ENCODE data around the gene TRPC6.

Gene TRPC6

GRCh38 chr11:101429703-101430540 lies 153.9 kb downstream of the TRPC6 start:
- TF ChIP-seq CTCF (IDR thresholded peaks at IDR 0.05; ENCODE audit: low read depth, low read length) (no peak), EZH2phosphoT487 (IDR thresholded peaks at IDR 0.05; ENCODE audit: low read depth) (no peak)
- H3K9me3 ChIP-seq (ENCODE audit: insufficient read depth, low read length) = no peaks in the 10 kb centered on the region
- H3K36me3 ChIP-seq (replicated peaks; ENCODE audit: low read depth, low read length) = no peaks in the 10 kb centered on the region
- H3K4me2 ChIP-seq (ENCODE audit: low read length) = no peak overlapping the region
- no peaks in the 10 kb centered on the region for H3K4me1 ChIP-seq (ENCODE audit: low read length)
- no peaks in the 10 kb centered on the region for H4K20me1 ChIP-seq (ENCODE audit: insufficient read depth, low read length)
- no peaks in the 10 kb centered on the region for H3K27me3 ChIP-seq (ENCODE audit: low read depth, low read length)
- H3K27ac ChIP-seq (ENCODE audit: low read length) = no peak overlapping the region
- H3K4me3 ChIP-seq (ENCODE audit: low read length) = no peak overlapping the region
- no peak overlapping the region for H2AFZ ChIP-seq (ENCODE audit: low read depth, low read length)
- no peaks in the 10 kb centered on the region for H3K79me2 ChIP-seq (ENCODE audit: low read length)
- H3K9ac ChIP-seq (ENCODE audit: low read length) = no peak overlapping the region

GRCh38 chr11:101428918-101429317 lies 154.9 kb downstream of the TRPC6 start:
- Histone ChIP-seq H3K27ac (ENCODE audit: low read length) (no peak overlapping the region), H2AFZ (ENCODE audit: low read depth, low read length) (no peak overlapping the region)

GRCh38 chr11:101407324-101407723 lies 176.5 kb downstream of the TRPC6 start:
- H3K36me3 ChIP-seq (replicated peaks; ENCODE audit: low read depth, low read length) = no peaks in the 10 kb centered on the region

More at GRCh38 chr11:101428918-101429317, 154.9 kb downstream of the TRPC6 start:
- Histone ChIP-seq H3K27me3 (ENCODE audit: low read depth, low read length) (no peaks in the 10 kb centered on the region), H3K4me1 (ENCODE audit: low read length) (no peaks in the 10 kb centered on the region), H3K36me3 (replicated peaks; ENCODE audit: low read depth, low read length) (no peaks in the 10 kb centered on the region), H3K9ac (ENCODE audit: low read length) (no peak overlapping the region), H4K20me1 (ENCODE audit: insufficient read depth, low read length) (no peaks in the 10 kb centered on the region), H3K4me2 (ENCODE audit: low read length) (no peak overlapping the region), H3K79me2 (ENCODE audit: low read length) (no peaks in the 10 kb centered on the region), H3K4me3 (ENCODE audit: low read length) (no peak overlapping the region), H3K9me3 (ENCODE audit: insufficient read depth, low read length) (no peaks in the 10 kb centered on the region)
- TF ChIP-seq EZH2phosphoT487 (IDR thresholded peaks at IDR 0.05; ENCODE audit: low read depth) (no peak), CTCF (IDR thresholded peaks at IDR 0.05; ENCODE audit: low read depth, low read length) (peak; percentile 41)

More at GRCh38 chr11:101407324-101407723, 176.5 kb downstream of the TRPC6 start:
- Histone ChIP-seq H3K27me3 (ENCODE audit: low read depth, low read length) (no peaks in the 10 kb centered on the region), H3K4me3 (ENCODE audit: low read length) (no peak overlapping the region), H3K4me1 (ENCODE audit: low read length) (no peaks in the 10 kb centered on the region), H3K27ac (ENCODE audit: low read length) (no peak overlapping the region), H3K9ac (ENCODE audit: low read length) (no peak overlapping the region), H3K79me2 (ENCODE audit: low read length) (no peaks in the 10 kb centered on the region), H3K4me2 (ENCODE audit: low read length) (no peak overlapping the region), H4K20me1 (ENCODE audit: insufficient read depth, low read length) (no peaks in the 10 kb centered on the region), H2AFZ (ENCODE audit: low read depth, low read length) (no peak overlapping the region), H3K9me3 (ENCODE audit: insufficient read depth, low read length) (no peaks in the 10 kb centered on the region)
- no peak for TF ChIP-seq CTCF (IDR thresholded peaks at IDR 0.05; ENCODE audit: low read depth, low read length)
- TF ChIP-seq EZH2phosphoT487 (IDR thresholded peaks at IDR 0.05; ENCODE audit: low read depth) = no peak
